SKM-1 treated with dmso at 0.1 percent for 144 hours (cell line): ENCODE measurements around the gene BAHCC1.

Experiments used
- DNase-seq: peaks from one replicate; lab custom pipeline; 2025; ENCODE audit not compliant: unreplicated experiment; lab: John Stamatoyannopoulos, UW

BAHCC1 gene

DNA sequence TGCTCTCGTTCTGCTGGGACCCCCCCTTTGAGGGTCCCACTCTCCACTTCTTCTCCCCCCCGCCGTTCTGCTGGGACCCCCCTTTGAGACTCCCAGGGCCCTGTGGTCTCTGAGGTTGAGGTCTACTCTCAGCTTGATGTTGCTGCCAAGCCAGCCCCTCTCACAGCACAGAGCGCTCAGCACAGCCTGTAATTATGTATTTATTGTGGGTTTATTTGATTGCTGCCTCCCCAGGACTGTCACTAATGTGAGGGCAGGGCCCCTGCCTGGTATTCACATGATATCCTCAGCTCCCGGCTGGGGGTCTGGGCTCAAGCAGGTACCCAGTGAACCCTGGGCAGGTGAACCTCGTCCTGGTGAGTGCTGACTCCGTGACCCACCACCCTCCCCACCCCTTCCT, 81.9 kb downstream of the BAHCC1 start:
- DNase-seq = no peak

GRCh38 chr17:81478119-81478518, 82.9 kb downstream of the BAHCC1 start:
- no peak for DNase-seq

- no peak for DNase-seq
Observed at GRCh38 chr17:81479175-81480071, 84.2 kb downstream of the BAHCC1 start.

DNA sequence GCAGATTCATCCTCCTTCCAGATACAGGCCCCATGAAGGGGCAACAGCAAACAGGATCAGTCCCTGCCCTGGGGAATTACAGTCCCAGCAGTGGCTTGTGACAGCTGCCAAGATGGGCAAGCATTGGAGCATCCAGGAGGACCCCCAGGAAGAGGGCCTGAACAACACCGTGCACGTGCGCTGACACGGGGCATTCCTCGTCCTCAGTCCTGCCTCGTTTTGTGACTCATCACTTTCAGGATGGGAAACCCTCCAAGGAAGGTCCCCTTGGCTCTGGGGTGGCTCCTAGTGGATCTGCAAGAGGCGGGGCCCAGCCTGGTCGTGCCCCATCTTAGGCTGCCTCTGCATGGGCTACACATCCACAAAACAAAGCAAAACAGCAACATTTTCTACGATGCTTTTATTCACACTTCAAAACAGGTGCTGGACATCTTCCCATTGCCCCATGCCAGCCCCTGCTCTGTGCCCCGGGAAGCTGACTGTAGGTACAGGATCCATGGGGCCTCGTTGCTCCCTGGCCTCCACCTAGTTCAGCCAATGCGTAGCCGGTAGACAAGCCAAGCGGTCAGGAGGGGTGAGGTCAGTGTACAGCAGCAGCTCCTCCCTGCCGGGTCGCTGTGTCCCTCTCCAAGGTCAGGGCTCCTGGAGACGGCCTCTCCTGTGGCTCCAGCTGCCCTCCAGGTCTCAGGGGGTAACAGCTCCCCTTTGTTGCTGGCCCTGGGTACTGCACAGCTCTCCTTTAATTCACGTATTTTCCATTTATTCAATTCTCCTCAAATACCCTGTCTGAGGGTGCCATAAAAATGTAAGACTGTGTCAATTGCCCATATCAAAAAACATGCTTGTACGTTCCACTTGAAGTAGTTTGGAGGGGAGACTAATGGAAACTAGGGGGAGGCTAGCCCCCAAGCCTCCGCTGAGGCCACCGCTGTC, 85.1 kb downstream of the BAHCC1 start:
- no peak for DNase-seq

- no peak for DNase-seq
Observed at GRCh38 chr17:81481073-81481799, 86.0 kb downstream of the BAHCC1 start.

GRCh38 chr17:81481815-81482505, 86.7 kb downstream of the BAHCC1 start:
- DNase-seq = no peak

DNA sequence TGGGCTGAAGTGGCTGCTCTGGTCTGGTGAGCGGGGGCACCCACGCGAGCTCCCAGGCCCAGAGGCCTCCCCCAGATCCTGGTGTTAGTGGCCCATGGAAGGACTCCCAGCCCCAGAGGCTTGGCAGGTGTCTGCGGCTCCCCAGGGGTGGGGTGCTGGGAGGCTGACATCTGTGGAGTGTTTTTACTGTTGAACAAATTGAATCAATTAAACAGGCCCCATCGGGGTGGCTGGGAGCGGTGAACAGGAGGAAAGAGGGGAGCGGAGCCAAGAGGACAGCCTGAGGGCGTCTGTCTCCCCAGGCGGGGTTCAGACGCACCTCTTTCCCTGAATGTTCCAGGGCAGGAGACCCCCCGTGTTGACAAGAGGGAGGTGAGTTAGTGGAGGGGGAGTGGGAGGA, 87.4 kb downstream of the BAHCC1 start:
- no peak for DNase-seq

DNA sequence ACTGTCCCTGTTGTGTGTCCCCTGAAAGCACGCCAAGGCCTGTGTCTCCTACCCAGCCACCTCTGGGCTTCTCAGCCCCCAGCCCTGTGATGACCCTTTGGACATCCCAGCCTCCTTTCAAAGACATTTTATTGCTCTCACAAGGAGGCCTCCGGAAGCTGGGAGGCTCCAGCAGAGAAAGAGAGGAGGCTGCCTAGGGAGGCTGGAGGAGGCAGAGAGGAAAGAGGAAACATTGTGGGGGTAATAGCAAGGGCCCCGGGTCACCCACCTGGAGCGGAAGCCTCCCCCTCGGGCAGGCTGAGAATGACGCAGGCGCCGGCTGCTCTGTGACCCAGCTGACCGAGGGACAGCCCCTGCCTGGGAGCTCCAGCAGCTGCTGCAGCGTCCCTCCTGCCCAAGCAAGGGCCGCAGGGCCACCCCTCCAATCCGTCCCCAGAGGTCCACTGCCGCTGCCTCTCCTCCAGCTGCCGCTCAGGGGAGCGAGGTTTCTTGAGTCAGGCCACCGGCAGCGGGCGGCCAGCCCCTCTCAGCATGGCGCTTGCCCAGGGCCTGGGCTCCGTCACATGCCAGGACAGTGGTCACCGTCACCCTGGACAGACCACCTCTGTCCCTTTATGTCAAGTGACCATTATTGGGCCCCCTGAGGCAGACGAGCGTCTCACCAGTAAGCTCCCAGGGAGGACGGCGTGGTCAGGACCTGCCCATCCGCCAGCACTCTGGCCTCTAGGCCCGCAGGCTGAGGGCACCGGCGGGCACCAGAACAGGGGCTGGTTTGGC, 88.0 kb downstream of the BAHCC1 start:
- no peak for DNase-seq

- DNase-seq = no peak
Observed at GRCh38 chr17:81483862-81484194, 88.6 kb downstream of the BAHCC1 start.

DNA sequence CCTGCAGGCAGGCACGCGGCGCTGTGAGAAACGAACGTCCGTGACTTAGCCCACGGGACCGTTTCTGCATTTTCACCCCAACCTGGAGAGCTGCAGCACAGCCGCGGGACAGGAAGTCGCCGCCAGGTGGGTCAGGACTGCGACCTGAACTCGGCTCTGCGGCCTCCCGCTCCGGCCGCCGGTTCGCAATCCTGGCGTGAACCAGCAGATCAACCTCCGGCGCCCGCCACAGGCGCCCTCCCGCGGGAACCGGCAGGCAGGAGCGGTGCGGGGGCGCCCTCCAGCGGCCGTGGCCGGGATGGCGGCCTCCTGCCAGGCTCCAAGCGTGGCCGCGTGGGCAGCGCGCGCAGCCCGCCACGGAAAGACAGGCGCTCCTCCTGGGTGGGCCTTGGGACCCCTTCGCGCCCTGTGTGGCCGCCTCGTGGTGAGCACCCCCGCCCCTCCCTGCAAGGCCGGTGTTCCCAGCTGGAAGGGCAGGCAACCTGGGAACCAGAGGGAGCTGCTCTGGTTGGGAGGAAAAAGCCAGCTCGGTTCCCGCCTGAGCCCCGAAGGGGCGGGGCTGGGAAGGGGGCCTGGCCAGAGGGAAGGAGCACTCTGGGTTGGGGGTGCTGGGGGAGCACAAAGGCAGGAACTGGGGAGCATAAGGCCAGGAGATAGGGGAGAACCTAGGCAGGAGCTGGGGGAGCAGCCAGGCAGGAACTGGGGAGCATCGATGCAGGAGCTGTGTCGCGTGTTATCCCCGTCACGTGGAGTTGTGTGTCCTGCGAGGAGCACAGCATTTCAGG, 89.1 kb downstream of the BAHCC1 start:
- DNase-seq = peak; percentile 79

- no peak for DNase-seq
Observed at GRCh38 chr17:81486199-81486810, 91.0 kb downstream of the BAHCC1 start.

DNA sequence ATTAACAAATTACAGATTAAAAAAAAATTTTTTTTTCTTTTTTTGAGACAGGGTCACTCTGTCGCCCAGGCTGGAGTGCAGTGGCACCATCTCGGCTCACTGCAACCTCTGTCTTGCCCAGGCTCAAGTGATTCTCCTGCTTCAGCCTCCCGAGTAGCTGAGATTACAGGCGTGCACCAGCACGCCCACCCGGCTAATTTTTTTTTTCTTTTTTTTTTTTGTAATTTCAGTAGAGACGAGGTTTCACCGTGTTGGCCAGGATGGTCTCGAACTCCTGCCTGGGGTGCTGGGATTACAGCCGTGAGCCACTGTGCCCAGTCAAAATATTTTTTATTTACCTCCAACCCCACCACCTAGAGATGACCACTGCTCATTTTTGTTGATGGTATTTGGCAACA, 91.8 kb downstream of the BAHCC1 start:
- no peak for DNase-seq

DNA sequence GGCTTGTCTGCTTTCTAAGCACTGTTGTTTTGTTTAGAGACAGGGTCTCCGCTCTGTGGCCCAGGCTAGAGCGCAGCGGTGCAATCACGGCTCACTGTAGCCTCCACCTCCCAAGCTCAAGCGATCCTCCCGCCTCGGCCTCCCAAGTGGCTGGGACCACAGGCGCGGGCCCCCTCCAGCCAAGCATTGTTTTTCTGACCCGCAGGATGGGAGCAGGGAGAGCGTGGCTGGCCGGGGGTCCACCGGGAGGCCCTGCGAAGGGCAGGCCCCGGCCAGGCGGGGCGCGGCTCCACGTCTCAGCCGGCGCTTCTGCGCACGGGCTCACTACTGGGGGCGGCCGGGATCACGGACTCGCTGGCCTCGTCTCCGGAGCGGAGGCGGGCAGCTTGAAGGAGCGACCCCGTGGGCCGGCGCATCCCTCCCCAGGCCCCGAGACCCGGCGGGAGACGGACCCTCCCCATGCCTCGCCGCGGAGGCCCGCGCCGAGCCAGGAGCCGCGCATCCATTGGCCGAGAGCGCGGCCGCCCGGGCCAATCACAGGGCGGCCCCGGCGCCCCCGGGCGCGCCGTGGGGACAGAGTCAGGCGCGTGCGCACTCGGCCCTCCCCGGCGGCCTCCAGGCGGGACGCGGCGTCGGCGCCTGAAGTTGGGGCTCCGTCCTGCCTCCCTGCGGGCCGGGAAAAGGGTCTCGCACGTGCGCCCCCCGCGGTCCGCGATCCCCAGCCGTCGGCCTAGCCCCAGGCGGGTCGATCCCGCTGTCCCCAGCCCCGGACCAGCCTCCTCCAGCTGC, 92.4 kb downstream of the BAHCC1 start:
- peak; percentile 63 for DNase-seq

- DNase-seq = no peak
Observed at GRCh38 chr17:81488276-81488860, 93.1 kb downstream of the BAHCC1 start.

DNA sequence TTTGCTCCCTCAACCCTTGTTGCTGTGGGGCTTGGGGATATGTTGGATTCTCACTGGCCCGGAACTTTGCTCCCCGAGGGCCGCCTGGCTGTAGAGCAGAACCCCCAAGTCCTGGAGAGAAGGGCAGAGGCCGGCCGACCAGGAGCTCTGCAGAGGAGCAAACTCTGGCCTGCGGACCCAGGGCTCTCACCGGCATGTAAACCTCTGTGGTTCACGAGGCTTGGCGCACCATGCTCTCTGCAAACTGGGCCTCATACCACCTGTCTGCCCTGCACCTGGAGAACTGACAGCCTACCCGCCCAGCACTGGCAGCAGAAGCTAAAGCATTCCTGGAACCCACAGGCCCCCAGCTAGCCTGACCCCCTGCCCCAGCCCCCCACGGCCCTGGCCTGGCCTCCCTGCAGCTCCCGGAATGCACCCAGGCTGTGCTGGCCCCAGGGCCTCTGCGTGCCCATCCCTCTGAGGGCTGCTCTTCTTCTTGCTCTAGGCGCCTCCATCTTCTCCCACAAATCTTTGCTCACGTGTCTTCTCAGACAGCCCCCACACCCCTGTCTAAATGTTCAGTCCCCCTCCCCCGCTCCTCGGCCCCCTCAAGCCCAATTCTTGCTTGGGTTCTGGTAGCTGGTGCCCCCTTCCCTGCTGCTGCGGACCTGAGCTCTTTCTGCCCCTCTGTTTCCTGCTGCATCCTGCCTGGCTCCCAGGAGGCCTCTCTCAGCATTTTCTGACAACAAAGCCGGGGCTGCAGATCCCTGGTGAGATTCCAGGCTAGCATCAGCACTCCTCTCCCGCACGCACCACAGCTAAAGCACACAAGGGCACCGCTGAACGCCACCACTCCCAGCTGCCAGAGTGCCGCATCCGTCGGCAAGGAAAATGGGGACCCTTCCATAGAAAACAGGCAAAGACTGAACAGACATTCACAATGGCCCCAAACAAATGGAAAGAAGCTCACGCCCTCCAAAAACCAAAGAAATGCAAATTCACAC, 94.0 kb downstream of the BAHCC1 start:
- no peak for DNase-seq
